GM10248 (cell line): ENCODE measurements around the gene DVL2.
A peak's percentile ranks its signal among the peaks of the same experiment; 100 is the strongest.

Source experiments
- CTCF ChIA-PET: fragments of 300-600 bp; sonication (Branson Sonifier 250); formaldehyde crosslinking; extraction: SDS; loops from one replicate; lab custom pipeline; 2021; ENCODE audit warnings: antibody characterized with exemption; lab: Yijun Ruan, JAX
- POLR2A ChIA-PET: fragments of 350-650 bp; sonication (Branson Sonifier 250); formaldehyde crosslinking; extraction: SDS; loops from one replicate; lab custom pipeline; 2020; ENCODE audit warnings: antibody characterized with exemption; lab: Yijun Ruan, JAX
- DNase-seq: peaks from one replicate; pipeline ENCODE4 v3.0.0; 2012; ENCODE audit errors: extremely low spot score
- CTCF ChIP-seq: IDR thresholded peaks from 2 replicates; pipeline ENCODE4 v1.5.1; 2012; ENCODE audit warnings: mild to moderate bottlenecking, low read depth; ENCODE audit errors: extremely low read depth, missing control alignments, control extremely low read depth

Gene DVL2

GRCh38 chr17:7261379-7262191, 27.3 kb upstream of the DVL2 start:
- no peak for TF ChIP-seq CTCF
- DNase-seq, result peak; percentile 59
- CTCF ChIA-PET, result interaction anchor here (1.6 kb wide), 1 partner anchor 35 kb away, joined by 6 read pairs; no protein-coding TSS in a partner anchor
- POLR2A ChIA-PET, result interaction anchor here (0.6 kb wide), 2 partner anchors 68 to 134 kb away, joined by 3 read pairs; partner anchors contain the start of gene NEURL4

- no peak for DNase-seq
- CTCF ChIA-PET, result interaction anchor here (1.6 kb wide), 2 partner anchors 31 to 36 kb away, joined by 4 to 6 read pairs; no protein-coding TSS in a partner anchor
- no peak for TF ChIP-seq CTCF
- POLR2A ChIA-PET, result interaction anchor here (0.6 kb wide), 1 partner anchor 135 kb away, joined by 3 read pairs; no protein-coding TSS in a partner anchor
Measured at GRCh38 chr17:7260651-7261378, 26.5 kb upstream of the DVL2 start.

GRCh38 chr17:7260151-7260550, 25.8 kb upstream of the DVL2 start:
- ChIA-PET CTCF (interaction anchor here (0.9 to 1.6 kb wide), 2 partner anchors 32 to 36 kb away, joined by 4 to 5 read pairs; no protein-coding TSS in a partner anchor), POLR2A (interaction anchor here (1.5 kb wide), 1 partner anchor 25 kb away, joined by 3 read pairs; no protein-coding TSS in a partner anchor)
- no peak for DNase-seq
- TF ChIP-seq CTCF, result no peak

GRCh38 chr17:7259555-7259889, 25.2 kb upstream of the DVL2 start:
- ChIA-PET CTCF (interaction anchor here (0.9 to 1.6 kb wide), 2 partner anchors 33 to 37 kb away, joined by 4 to 5 read pairs; no protein-coding TSS in a partner anchor), POLR2A (interaction anchor here (1.5 kb wide), 1 partner anchor 25 kb away, joined by 3 read pairs; no protein-coding TSS in a partner anchor)
- DNase-seq, result no peak
- TF ChIP-seq CTCF, result no peak

GRCh38 chr17:7258731-7259554, 24.6 kb upstream of the DVL2 start:
- CTCF ChIA-PET, result interaction anchor here (0.9 to 1.6 kb wide), 2 partner anchors 33 to 37 kb away, joined by 4 to 5 read pairs; no protein-coding TSS in a partner anchor
- POLR2A ChIA-PET, result interaction anchor here (1.5 kb wide), 1 partner anchor 24 kb away, joined by 3 read pairs; no protein-coding TSS in a partner anchor
- TF ChIP-seq CTCF, result no peak
- DNase-seq, result no peak
